Measurements from ENCODE around the gene EFCAB14. TPM values are rescaled to one million over a fixed set of nuclear protein-coding genes. Genes with fewer than 3 reads are reported as not detected.

EFCAB14 gene
- total and polyA plus RNA-seq, 2 of the 8 experiments (the other 6 are each of a cell fraction or from before 2014, with no cell fraction given): 19.4 to 40.4 TPM

DNA sequence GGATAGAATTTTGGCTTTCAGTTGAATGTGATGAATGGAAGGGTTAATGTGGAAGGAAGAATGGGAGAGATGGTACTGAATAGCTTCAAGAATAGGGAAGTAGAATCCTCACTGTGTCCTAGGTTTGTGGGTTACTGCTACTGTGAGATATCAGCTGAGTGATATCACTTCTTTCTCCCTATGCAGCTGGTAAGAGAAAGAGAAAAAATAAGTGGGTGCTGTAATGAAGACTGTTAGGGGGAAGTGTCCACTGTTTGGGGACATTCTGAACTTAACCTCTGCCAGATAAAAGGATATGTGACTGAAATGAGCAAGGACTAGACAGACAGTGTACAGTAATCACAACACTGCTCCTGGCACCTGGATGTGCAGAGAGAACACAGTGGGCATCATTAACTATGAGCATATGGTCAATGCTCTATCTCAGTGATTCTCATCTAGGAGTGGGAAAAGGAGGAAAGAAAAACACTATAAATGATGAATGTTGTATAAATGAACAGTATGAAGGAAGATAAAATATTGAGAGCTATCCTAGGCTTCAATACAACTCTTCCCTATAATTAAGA lies 76.7 kb downstream of the EFCAB14 start:
- ChIA-PET CTCF (ENCODE audit: partially characterized antibody) (interaction anchor here (1.2 kb wide), 1 partner anchor 41 kb away, joined by 4 read pairs; no protein-coding TSS in a partner anchor), POLR2A (ENCODE audit: partially characterized antibody) (interaction anchor here (0.8 to 2.6 kb wide), 5 partner anchors 8 to 64 kb away, joined by 3 to 10 read pairs (median 3); partner anchors contain the start of gene MOB3C)
- no peaks in the 10 kb centered on the region for H3K27me3 ChIP-seq (replicated peaks in 1 of 4; ENCODE audit: control insufficient read depth in 3 of 4, extremely low read depth in 1 of 4, insufficient read depth in 3 of 4, low read length in 3 of 4)
- no peak overlapping the region for H3K4me2 ChIP-seq (ENCODE audit: insufficient read depth in 1 of 2, low read depth in 2 of 2, low read length in 2 of 2)
- H3K56ac ChIP-seq (replicated peaks; ENCODE audit: insufficient read length, low read depth, low read length): no peak overlapping the region
- H2BK12ac ChIP-seq (ENCODE audit: low read depth, low read length): no peak overlapping the region
- no peaks in the 10 kb centered on the region for H3K9me3 ChIP-seq (ENCODE audit: insufficient read depth in 2 of 2, low read depth in 1 of 2, low read length in 1 of 2)
- H3K79me1 ChIP-seq (ENCODE audit: low read depth, low read length): no peaks in the 10 kb centered on the region
- H4K5ac ChIP-seq (ENCODE audit: insufficient read length, low read depth, low read length): no peak overlapping the region
- no peak for FAIRE-seq
- H2BK5ac ChIP-seq (ENCODE audit: low read depth, low read length): no peak overlapping the region
- H4K20me1 ChIP-seq (replicated peaks in 1 of 2; ENCODE audit: control insufficient read depth in 1 of 2, insufficient read depth in 2 of 2, low read length in 2 of 2): no peaks in the 10 kb centered on the region
- H3K79me2 ChIP-seq (ENCODE audit: control insufficient read depth in 1 of 2, insufficient read depth in 2 of 2, low read length in 2 of 2): no peaks in the 10 kb centered on the region
- H3K4me1 ChIP-seq (replicated peaks in 1 of 4; ENCODE audit: control insufficient read depth in 3 of 4, insufficient read depth in 4 of 4, low read length in 3 of 4): no peaks in the 10 kb centered on the region
- no peak overlapping the region for H2BK20ac ChIP-seq (ENCODE audit: low read length)
- H3K18ac ChIP-seq (ENCODE audit: extremely low read depth, low read length): no peak overlapping the region
- no peak overlapping the region for H4K8ac ChIP-seq (ENCODE audit: extremely low read depth, insufficient read depth, low read length)
- no peak for DNase-seq (ENCODE audit: low read depth in 1 of 2, low spot score in 2 of 2)
- H3K4me3 ChIP-seq (ENCODE audit: extremely low read depth in 1 of 4, insufficient read depth in 2 of 4, low read depth in 3 of 4, low read length in 4 of 4): no peak overlapping the region
- no peak overlapping the region for H2BK15ac ChIP-seq (ENCODE audit: low read length)
- H3K36me3 ChIP-seq (ENCODE audit: control insufficient read depth in 2 of 4, insufficient read depth in 4 of 4, low read length in 3 of 4): peaks cover 0 to 3% (median 0%) of the 10 kb centered on the region in 4 experiments; a peak in 2 of 8 replicates
- no peak overlapping the region for H3K23ac ChIP-seq (ENCODE audit: insufficient read length)
- H2BK120ac ChIP-seq (replicated peaks; ENCODE audit: low read depth, low read length): no peak overlapping the region
- H3K27ac ChIP-seq (ENCODE audit: low read depth, low read length): no peak overlapping the region
- no peak overlapping the region for H2AFZ ChIP-seq (ENCODE audit: low read length)
- H3K4ac ChIP-seq (replicated peaks; ENCODE audit: insufficient read length, low read depth, low read length): no peak overlapping the region
- no peak overlapping the region for H4K91ac ChIP-seq (replicated peaks; ENCODE audit: insufficient read length, low read length)
- no peak overlapping the region for H3K9ac ChIP-seq (replicated peaks in 1 of 4; ENCODE audit: extremely low read depth in 1 of 4, low read depth in 3 of 4, low read length in 3 of 4)
- H3K14ac ChIP-seq (ENCODE audit: insufficient read length): no peak overlapping the region
- no peak overlapping the region for H2AK5ac ChIP-seq (ENCODE audit: low read depth, low read length)
- H3K23me2 ChIP-seq (ENCODE audit: low read depth, low read length): no peaks in the 10 kb centered on the region
- TF ChIP-seq CHD2 (IDR thresholded peaks at IDR 0.05; ENCODE audit: low read length) (no peak), TAF1 (IDR thresholded peaks at IDR 0.05; ENCODE audit: low read depth, low read length) (no peak)
